Adrenal gland (tissue), 12 donors: ENCODE data around the gene TRAPPC3. TPM values are rescaled to one million over a fixed set of nuclear protein-coding genes. Genes with fewer than 3 reads are reported as not detected.

Source experiments
- DNase-seq, 7 donors: peaks; one replicate each; pipeline ENCODE4 v3.0.0-alpha.2; 2019 to 2020
- H3K27ac ChIP-seq, 5 donors: fragments of 200-600 bp; sonication (generic) in 4 of 5; 1 replicate in 3 of 5; 2 replicates in 2 of 5; pipeline versions ENCODE4 v1.5.1 to v1.8.0; 2016 to 2020; ENCODE audit warnings: mild to moderate bottlenecking in 1 of 5
- H3K27me3 ChIP-seq: fragments of 200-600 bp; 2 replicates; pipeline ENCODE4 v1.8.0; 2021
- H3K36me3 ChIP-seq, 2 donors: fragments of 200-600 bp; replicated peaks in 1 of 2; 1 replicate in 1 of 2; 2 replicates in 1 of 2; pipeline versions ENCODE4 v1.5.1 to v1.8.0; 2018 to 2022
- H3K4me1 ChIP-seq, 2 donors: fragments of 200-600 bp; replicated peaks in 1 of 2; 1 replicate in 1 of 2; 2 replicates in 1 of 2; pipeline versions ENCODE4 v1.5.1 to v1.8.0; 2018 to 2021
- H3K4me3 ChIP-seq, 4 donors: fragments of 200-600 bp; sonication (generic) in 3 of 4; one replicate each; pipeline ENCODE4 v1.5.1; 2016 to 2018
- H3K9me3 ChIP-seq, 3 donors: fragments of 200-600 bp; sonication (generic) in 1 of 3; replicated peaks in 1 of 3; 1 replicate in 2 of 3; 2 replicates in 1 of 3; pipeline versions ENCODE4 v1.5.1 to v1.8.0; 2016 to 2021
- POLR2A ChIP-seq, 2 donors: fragments of 450-650 bp; IDR thresholded peaks; one replicate each; pipeline ENCODE4 v1.6.1; 2017; ENCODE audit warnings: antibody characterized with exemption in 2 of 2, mild to moderate bottlenecking in 2 of 2, moderate library complexity in 1 of 2
- WGBS, 4 donors: extraction: QIAGEN DNeasy Blood & Tissue Kit in 2 of 4; methylation state at CpG; one replicate each; pipeline versions ENCODE4 v1.1.5 to v1.1.7; 2013 to 2017; 5-methylcytosine and 5-hydroxymethylcytosine counted together
- intact Hi-C, 2 donors: fragments of 100-400 bp; cut with DNase I; formaldehyde crosslinking; loops; one replicate each; pipeline versions ENCODE4 v1.14.1 to v1.15.0; 2022 to 2023
- polyA plus RNA-seq, 3 donors: library from polyadenylated mRNA; stranded (reverse); fragments of 200-250 nt in 2 of 3; fragments of 350-450 nt in 1 of 3; fragmentation: Illumina TruSeq in 1 of 3; extraction: RNeasy Lipid Tissue Mini Kit (QIAGEN cat#74804) in 1 of 3; gene quantifications; one replicate each; pipeline ENCODE4 v1.2.3, GENCODE V29; 2013 to 2014
- total RNA-seq, 9 donors: library from RNA; depleted of rRNA in 4 of 9; stranded (reverse); fragments of >200 nt in 4 of 9; fragments of 120-200 nt in 1 of 9; fragmentation: NEBNext Ultra II Directional in 1 of 9; extraction: Animal tissue kit (Norgen Biotek cat#: 25700) in 1 of 9; gene quantifications; one replicate each; pipeline versions ENCODE4 v1.1.0 to v1.2.4, GENCODE V29; 2013 to 2023
- TF ChIP-seq, protein P1 (sequence below), 6 experiments: fragments of 450-650 bp in 4 of 6; fragments of 200-600 bp in 2 of 6; sonication (generic) in 1 of 6; IDR thresholded peaks; 1 replicate in 5 of 6; 2 replicates in 1 of 6; pipeline versions ENCODE4 v1.5.1 to v1.8.0; 2016 to 2021; ENCODE audit warnings: antibody characterized with exemption in 6 of 6, mild to moderate bottlenecking in 2 of 6, moderate library complexity in 1 of 6
- donor health status: healthy with polysubstance abuse.
- donor health status: Bipolar disorder and iron deficiency.
- donor health status: DM: yes; HTN: yes; CAD: no.
- donor health status: DM: no; HTN: no; CAD: no.
- donor health status: DM: no; HTN: no; CAD: no.
- donor health status: DM: yes; HTN: yes; CAD: no.

Gene TRAPPC3
- total and polyA plus RNA-seq, 12 donors, result 54.0 to 182 (median 114) TPM

DNA sequence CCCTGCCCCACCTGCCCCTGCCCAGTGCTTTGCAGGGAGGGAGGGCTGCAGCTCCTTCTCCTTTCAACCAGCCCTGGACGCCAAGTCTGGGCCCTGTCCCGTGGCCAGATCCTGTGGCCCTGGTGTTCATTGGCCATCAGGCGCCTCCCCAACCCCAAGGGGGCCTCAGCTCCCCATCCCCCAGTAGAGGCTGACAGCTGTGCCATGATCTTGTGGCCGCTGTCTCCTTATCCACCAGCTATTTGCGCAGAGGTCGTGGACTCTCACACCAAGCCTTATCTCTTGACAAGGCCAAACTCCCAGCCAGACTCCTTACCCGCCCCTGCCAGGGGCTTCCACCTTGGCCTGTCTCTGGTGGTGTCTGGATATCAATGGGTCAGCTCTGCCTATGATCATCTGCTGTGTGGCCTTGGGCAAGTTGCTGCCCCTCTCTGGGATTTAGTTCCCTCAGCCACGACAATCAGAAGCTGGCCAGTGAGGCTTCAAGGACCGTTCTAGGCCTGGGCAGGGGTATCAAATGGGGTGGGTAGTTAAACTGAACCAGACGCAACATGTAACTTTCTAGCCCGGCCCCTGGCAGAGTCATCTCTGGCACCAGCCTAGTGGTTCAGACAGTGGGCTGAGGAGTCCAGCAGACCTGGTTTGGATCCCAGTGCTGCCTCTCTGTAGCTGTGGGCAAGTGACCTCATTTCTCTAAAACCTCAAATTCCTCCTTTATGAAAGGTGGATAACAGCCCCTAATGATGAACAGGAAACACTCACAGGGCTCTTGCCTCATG is 21.0 kb downstream of the TRAPPC3 start:
- DNase-seq, result peak in 1 of 7 donors; percentile 29
- no peak overlapping the region for H3K27ac ChIP-seq
- WGBS, 4 donors, result 65 to 77% (median 72%) methylated on average over 7 to 11 of the region's 11 CpGs

GRCh38 chr1:36126797-36127500 is 22.3 kb downstream of the TRAPPC3 start:
- Histone ChIP-seq H3K4me1 (peaks cover 0 to 6% of the 10 kb centered on the region in 2 donors), H3K27me3 (peaks cover 3% of the 10 kb centered on the region), H3K4me3 (no peak overlapping the region), H3K36me3 (no peaks in the 10 kb centered on the region), H3K27ac (no peak overlapping the region), H3K9me3 (no peaks in the 10 kb centered on the region)
- TF ChIP-seq, protein P1, sequence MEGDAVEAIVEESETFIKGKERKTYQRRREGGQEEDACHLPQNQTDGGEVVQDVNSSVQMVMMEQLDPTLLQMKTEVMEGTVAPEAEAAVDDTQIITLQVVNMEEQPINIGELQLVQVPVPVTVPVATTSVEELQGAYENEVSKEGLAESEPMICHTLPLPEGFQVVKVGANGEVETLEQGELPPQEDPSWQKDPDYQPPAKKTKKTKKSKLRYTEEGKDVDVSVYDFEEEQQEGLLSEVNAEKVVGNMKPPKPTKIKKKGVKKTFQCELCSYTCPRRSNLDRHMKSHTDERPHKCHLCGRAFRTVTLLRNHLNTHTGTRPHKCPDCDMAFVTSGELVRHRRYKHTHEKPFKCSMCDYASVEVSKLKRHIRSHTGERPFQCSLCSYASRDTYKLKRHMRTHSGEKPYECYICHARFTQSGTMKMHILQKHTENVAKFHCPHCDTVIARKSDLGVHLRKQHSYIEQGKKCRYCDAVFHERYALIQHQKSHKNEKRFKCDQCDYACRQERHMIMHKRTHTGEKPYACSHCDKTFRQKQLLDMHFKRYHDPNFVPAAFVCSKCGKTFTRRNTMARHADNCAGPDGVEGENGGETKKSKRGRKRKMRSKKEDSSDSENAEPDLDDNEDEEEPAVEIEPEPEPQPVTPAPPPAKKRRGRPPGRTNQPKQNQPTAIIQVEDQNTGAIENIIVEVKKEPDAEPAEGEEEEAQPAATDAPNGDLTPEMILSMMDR (IDR thresholded peaks at IDR 0.05), result no peak
- TF ChIP-seq POLR2A (IDR thresholded peaks at IDR 0.05), result no peak
- no peak for DNase-seq
- WGBS, 4 donors, result 54 to 76% (median 63%) methylated on average over 6 to 7 of the region's 7 CpGs
- intact Hi-C loops, result no loop called here

More for the DNA sequence above, 21.0 kb downstream of the TRAPPC3 start:
- H3K36me3 ChIP-seq, result no peaks in the 10 kb centered on the region
- no peak overlapping the region for H3K4me3 ChIP-seq
- intact Hi-C loops, result no loop called here
- H3K27me3 ChIP-seq, result peaks cover 3% of the 10 kb centered on the region
- H3K4me1 ChIP-seq, result peaks cover 3 to 10% of the 10 kb centered on the region in 2 donors
- no peaks in the 10 kb centered on the region for H3K9me3 ChIP-seq
- TF ChIP-seq POLR2A (IDR thresholded peaks at IDR 0.05), result no peak
- TF ChIP-seq, protein P1 (IDR thresholded peaks at IDR 0.05), result no peak

DNA sequence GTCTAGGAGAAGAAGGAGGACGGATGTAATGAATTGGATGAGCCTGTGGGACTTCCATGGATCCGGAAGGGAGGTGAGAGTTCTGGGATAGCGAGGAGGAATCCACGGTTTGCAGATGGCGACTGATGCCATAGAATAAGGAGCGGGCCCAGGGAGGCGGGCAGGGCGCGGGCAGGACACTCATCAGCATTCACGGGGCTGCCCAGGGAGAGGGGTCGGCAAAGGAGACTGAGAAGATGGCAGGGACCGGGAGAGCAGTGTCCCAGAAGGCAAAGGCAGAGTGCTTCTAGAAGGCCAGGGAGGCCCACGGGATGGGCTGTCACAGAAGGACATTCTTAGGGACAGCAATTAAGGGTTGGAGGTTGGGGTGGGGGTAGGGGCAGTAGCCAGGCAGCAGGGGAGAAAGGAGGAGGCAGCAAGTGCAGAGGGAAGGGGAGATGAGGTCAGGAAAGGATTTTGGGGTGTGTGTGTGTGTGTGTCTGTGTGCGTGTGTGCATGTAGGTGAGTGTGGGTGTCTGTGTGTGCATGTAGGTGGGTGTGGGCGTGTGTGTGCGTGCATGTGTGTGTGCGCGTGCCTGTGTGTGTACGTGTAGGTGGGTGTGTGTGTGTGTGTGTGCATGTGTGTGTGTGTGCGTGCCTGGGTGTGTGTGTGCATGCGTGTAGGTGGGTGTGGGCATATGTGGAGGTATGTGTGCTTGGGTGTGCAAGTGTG is 23.1 kb downstream of the TRAPPC3 start:
- TF ChIP-seq POLR2A (IDR thresholded peaks at IDR 0.05), result no peak
- TF ChIP-seq, protein P1 (IDR thresholded peaks at IDR 0.05), result no peak
- intact Hi-C loops, result no loop called here
- WGBS, 4 donors, result 81 to 90% (median 84%) methylated on average over 21 of the region's 21 CpGs
- H3K36me3 ChIP-seq, result no peaks in the 10 kb centered on the region
- no peak overlapping the region for H3K4me3 ChIP-seq
- H3K27me3 ChIP-seq, result peaks cover 3% of the 10 kb centered on the region
- no peak for DNase-seq
- H3K9me3 ChIP-seq, result no peaks in the 10 kb centered on the region
- peaks cover 0 to 6% of the 10 kb centered on the region in 2 donors for H3K4me1 ChIP-seq
- no peak overlapping the region for H3K27ac ChIP-seq
